ENCODE measurements around the gene RAP1GAP.
"Not testable (repeated sequence)": the region's sequence is repeated elsewhere in the genome, so short reads cannot be mapped to it uniquely, and the experiment has no call there.

The RAP1GAP gene

GRCh38 chr1:21641967-21642739 is 27.0 kb downstream of the RAP1GAP start:
- no peak for DNase-seq

- no peak for DNase-seq
Observed at GRCh38 chr1:21641537-21641936, 27.6 kb downstream of the RAP1GAP start.

- DNase-seq, result no peak
Observed at GRCh38 chr1:21641076-21641475, 28.1 kb downstream of the RAP1GAP start.

DNA sequence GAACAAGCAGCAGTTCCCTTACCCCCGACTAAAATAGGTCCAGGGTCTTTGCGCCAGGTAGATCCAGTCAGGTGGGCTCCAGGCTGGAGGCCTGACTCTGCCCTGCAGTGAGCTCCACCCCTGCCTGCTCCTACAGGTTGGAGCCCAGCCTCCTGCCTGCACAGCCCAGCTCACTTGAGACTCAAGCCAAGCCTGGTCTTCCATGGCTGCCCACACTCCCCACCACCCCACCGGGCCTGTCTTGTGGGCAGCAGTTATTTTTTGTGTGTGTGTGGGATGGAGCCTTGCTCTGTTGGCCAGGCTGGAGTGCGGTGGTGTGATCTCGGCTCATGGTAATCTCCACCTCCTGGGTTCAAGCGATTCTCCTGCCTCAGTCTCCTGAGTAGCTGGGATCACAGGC is 28.5 kb downstream of the RAP1GAP start:
- no peak for DNase-seq

- DNase-seq, result no peak
Observed at GRCh38 chr1:21639594-21640041, 29.5 kb downstream of the RAP1GAP start.

GRCh38 chr1:21638531-21639341 is 30.4 kb downstream of the RAP1GAP start:
- DNase-seq, result no peak

DNA sequence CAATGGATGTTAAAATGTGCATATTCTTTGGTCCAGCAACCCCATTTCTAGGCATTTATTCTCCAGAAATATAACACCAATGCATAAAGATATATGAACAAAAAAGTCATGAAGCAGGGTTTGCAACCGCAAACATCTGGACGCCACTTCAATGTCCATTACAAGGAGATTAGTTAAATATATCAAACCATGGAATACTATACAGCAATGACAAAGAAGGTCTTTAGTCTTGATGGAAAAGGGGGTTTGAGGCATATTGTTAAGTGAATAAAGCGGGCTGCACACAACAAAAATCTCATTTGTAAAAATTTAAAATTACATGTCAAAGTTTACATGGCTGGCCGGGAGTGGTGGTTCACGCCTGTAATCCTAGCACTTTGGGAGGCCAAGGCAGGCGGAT is 31.6 kb downstream of the RAP1GAP start:
- no peak for DNase-seq

- DNase-seq, result no peak
Observed at GRCh38 chr1:21636029-21636428, 33.1 kb downstream of the RAP1GAP start.

GRCh38 chr1:21634806-21635535 is 34.2 kb downstream of the RAP1GAP start:
- no peak for DNase-seq

GRCh38 chr1:21633992-21634805 is 35.0 kb downstream of the RAP1GAP start:
- DNase-seq, result no peak

- no peak for DNase-seq
Observed at GRCh38 chr1:21633141-21633755, 35.9 kb downstream of the RAP1GAP start.

DNA sequence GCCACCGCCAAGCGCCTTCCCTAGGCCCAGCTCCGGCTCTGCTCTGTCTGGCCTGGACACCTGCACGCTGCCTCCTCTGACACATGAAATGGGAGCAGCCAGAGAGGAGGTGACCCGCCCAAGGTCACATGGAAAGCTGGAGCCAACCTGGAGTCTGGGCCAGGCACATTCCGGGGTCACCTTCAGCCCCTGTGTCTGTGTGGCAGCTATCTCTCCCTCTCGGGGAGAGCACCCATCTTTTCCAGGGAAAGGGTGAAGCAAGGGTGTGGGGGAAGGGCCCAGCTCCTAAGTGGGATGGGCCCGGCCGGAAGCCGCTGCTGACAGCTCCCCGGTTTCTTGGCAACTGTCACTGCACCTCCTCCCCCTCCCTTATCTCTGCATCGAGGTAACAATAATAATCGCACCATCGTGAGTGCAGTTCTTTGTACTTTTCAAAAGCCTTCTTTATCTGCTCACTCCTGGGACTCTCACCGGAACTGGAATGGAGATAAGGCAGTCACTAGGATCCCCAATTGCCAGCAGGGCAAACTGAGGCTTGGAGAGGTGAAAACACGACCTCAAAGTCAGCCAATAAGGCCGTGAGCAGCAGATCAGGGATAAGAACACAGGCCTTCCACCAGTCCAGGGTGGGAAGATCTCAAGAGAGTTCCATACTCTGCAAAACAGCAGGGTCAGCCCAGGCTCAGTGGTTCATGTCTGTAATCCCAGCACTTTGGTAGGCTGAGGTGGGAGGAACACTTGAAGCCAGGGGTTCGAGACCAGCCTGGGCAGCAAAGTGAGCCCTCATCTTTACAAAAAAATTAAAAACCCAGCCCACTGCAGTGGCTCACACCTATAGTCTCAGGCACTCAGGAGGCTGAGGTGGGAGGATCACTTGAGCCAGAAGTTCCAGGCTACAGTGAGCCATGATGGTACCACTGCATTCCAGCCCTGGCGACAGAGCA is 36.9 kb downstream of the RAP1GAP start:
- no peak for DNase-seq

GRCh38 chr1:21631590-21631943 is 37.6 kb downstream of the RAP1GAP start:
- not testable (repeated sequence) for DNase-seq

GRCh38 chr1:21630571-21631343 is 38.4 kb downstream of the RAP1GAP start:
- no peak for DNase-seq

GRCh38 chr1:21629971-21630370 is 39.2 kb downstream of the RAP1GAP start:
- no peak for DNase-seq

DNA sequence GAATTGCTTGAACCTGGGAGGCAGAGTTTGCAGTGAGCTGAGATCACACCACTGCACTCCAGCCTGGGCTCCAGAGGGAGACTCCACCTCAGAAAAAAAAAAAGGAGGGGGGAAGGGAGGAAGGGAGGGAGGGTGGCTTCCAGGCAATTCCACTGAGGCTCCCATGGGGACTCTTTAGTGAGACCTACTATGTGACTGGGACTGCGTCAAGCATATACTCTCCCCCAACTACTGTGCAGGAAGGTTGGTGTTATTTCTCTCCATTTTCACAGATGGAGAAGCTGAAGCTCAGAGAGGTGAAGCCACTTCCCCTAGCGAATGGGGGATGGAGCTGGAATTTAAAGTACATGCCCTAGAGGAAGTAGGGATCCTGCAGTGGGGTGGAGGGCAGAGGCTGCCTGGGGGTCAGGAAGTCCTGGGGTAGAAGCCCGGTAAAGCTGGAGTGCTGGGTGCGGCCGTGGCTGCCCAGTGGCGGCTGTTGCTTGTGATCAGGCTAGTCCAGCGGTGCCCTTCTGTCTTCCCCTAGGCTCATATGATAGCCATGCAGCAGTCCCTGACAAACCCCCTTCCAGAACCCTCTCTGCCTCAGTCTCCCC is 40.3 kb downstream of the RAP1GAP start:
- no peak for DNase-seq

DNA sequence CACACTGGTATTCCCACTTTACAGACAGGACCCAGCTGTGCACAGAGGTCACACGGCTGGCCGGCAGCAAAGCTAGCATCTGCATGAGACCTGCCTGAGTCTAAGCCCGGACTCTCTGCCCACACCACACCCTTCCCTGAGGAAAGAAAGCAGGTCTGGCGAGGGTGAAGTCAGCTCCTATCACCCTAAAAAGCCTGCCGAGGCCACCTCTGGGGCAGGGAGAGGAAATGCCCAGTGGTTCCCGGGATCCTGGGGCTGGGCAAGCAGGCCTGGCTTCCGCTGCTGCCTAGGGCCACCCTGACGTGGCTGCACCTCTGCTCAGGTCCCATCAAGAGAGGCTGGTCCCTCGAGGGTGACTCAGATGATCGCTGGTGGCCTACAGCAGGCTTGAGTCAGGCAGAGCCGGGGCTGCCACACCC is 42.2 kb downstream of the RAP1GAP start:
- DNase-seq, result no peak

DNA sequence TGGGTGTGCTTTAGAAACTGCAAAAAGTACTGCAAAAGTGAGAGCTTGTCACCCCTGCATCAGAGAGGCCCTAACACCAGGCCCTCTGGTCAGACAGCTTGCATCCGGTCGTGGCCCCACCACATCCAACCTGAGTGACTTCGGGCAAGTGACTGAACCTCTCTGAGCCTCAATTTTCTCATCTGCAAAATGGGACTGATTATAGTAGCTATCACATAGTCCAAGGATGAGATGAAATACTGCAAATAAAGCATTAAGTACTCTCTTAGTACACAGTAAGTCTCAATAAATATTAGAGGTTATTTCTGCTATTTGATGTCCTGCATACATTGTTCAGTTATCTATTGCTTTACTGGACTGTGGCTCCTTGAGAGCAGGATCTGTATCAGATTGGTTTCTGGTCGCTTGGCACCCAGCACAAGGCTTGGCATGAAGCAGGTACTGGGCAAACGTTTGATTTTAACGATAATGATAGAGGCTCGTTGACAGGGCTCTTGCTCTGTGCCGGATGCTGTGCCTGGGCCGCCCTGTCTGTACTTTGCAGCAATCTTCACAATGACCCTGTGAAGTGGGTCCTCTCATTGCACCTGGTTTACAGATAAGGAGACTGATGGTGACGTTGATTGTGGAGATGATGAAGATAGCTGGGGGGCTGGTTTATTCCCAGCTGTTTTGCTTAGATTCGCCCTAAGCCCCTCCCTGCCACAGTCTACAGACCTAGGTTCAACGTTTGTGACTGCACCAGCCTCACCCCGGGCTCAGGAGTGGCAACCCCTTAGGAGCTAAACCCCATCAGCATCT is 43.6 kb downstream of the RAP1GAP start:
- no peak for DNase-seq

Measured in CD4-positive, alpha-beta T cell treated with Interleukin-21 for 1 hour (primary cell).